Heart right ventricle (tissue), 16 donors: ENCODE results near the gene RALGAPA1. TPM values are rescaled to one million over a fixed set of nuclear protein-coding genes. Genes with fewer than 3 reads are reported as not detected.
A peak's percentile ranks its signal among the peaks of the same experiment; 100 is the strongest.
"Not testable (repeated sequence)": the region's sequence is repeated elsewhere in the genome, so short reads cannot be mapped to it uniquely, and the experiment has no call there.

Experiments used
- ATAC-seq, 8 donors: fragments of 200-7000 bp; cut with Tn5 transposase; one replicate each; pipeline ENCODE4 v1.9.1; 2020; ENCODE audit warnings: mild to moderate bottlenecking in 8 of 8, moderate library complexity in 8 of 8, moderate number of reproducible peaks in 1 of 8
- DNase-seq, 2 donors: peaks; one replicate each; pipeline ENCODE4 v3.0.0-alpha.2; 2020
- H3K27ac ChIP-seq, 10 donors: fragments of 200-600 bp; sonication (generic) in 2 of 10; one replicate each; pipeline versions ENCODE4 v1.5.0 to v1.8.0; 2020 to 2022; ENCODE audit warnings: mild to moderate bottlenecking in 3 of 10
- H3K27me3 ChIP-seq, 7 donors: fragments of 200-600 bp; one replicate each; pipeline ENCODE4 v1.8.0; 2021 to 2022; ENCODE audit warnings: mild to moderate bottlenecking in 2 of 7
- H3K36me3 ChIP-seq, 9 donors: fragments of 200-600 bp; sonication (generic) in 1 of 9; one replicate each; pipeline versions ENCODE4 v1.5.0 to v1.8.0; 2020 to 2022; ENCODE audit warnings: mild to moderate bottlenecking in 2 of 9
- H3K4me1 ChIP-seq, 9 donors: fragments of 200-600 bp; sonication (generic) in 1 of 9; one replicate each; pipeline versions ENCODE4 v1.5.0 to v1.8.0; 2020 to 2022; ENCODE audit warnings: mild to moderate bottlenecking in 4 of 9
- H3K4me3 ChIP-seq, 10 donors: fragments of 200-600 bp; sonication (generic) in 2 of 10; one replicate each; pipeline versions ENCODE4 v1.5.0 to v1.8.0; 2020 to 2022; ENCODE audit warnings: mild to moderate bottlenecking in 7 of 10, moderate library complexity in 2 of 10
- H3K9me3 ChIP-seq, 11 donors: fragments of 200-600 bp in 10 of 11; sonication (generic) in 2 of 11; one replicate each; pipeline versions ENCODE4 v1.5.0 to v1.8.0; 2013 to 2022; ENCODE audit warnings: mild to moderate bottlenecking in 2 of 11, control low read depth in 1 of 11, moderate library complexity in 1 of 11
- CTCF ChIP-seq, 9 donors: fragments of 200-600 bp; sonication (generic) in 2 of 9; IDR thresholded peaks; one replicate each; pipeline versions ENCODE4 v1.5.0 to v1.8.0; 2021 to 2022; ENCODE audit warnings: antibody characterized with exemption in 9 of 9, mild to moderate bottlenecking in 5 of 9, moderate library complexity in 1 of 9
- WGBS, 2 donors: extraction: QIAGEN DNeasy Blood & Tissue Kit; methylation state at CpG; one replicate each; pipeline ENCODE4 v1.1.7; 2013; ENCODE audit warnings: inconsistent platforms in 1 of 2; 5-methylcytosine and 5-hydroxymethylcytosine counted together
- intact Hi-C, 10 donors: fragments of 100-400 bp; cut with DNase I; formaldehyde crosslinking; loops; one replicate each; pipeline versions ENCODE4 v1.11.1 to v1.14.2; 2022
- polyA plus RNA-seq, 2 donors: library from polyadenylated mRNA; stranded (reverse); fragments of 200-250 nt; gene quantifications; one replicate each; pipeline ENCODE4 v1.2.3, GENCODE V29; 2013
- total RNA-seq, 10 donors: library from RNA; stranded (reverse); fragmentation: NEBNext Ultra II Directional in 3 of 10; extraction: Animal tissue kit (Norgen Biotek cat#: 25700) in 3 of 10; gene quantifications; one replicate each; pipeline versions ENCODE4 v1.2.1 to v1.2.4, GENCODE V29; 2021 to 2023
- donor health status: Arrhythmogenic right ventricular cardiomyopathy.
- donor health status: ischemic (EF 13 %, LVEDD 7.1; RV severe dilation, severe dysfunction).
- donor health status: healthy with polysubstance abuse.
- donor health status: DM: no; HTN: yes; CAD: no.
- donor health status: DM: no; HTN: no; CAD: no.
- donor health status: ischemic (EF 25% LVEDD 6.9; RV normal size, moderate dysfunction).
- donor health status: ischemic (EF 25% LVEDD 5.7; RV mildly dilated, moderate dysfunction).
- donor health status: healthy.
- donor health status: DM: yes; HTN: yes; CAD: no.
- donor health status: Ischemic cardiomyopathy.
- donor health status: ischemic (EF 35%, LVEDD 5.7; RV mildly dilated, moderate dysfunction).
- donor health status: nonischemic (EF 11% LVEDD 7.7; RV severe dilation, severe dysfunction).
- donor health status: DM: yes; HTN: yes; CAD: no.
- donor health status: PGD.
- donor health status: ischemic (EF 29% LVEDD 5.4; RV normal size, mild dysfunction).
- donor health status: nonischemic (EF 23%, LVEDD 6.1; RV moderate dilation, normal function).

RALGAPA1 gene
- total and polyA plus RNA-seq, 12 donors = 7.9 to 43.6 (median 35.3) TPM

- no peak for ATAC-seq
- no peak overlapping the region for H3K27ac ChIP-seq
- H3K9me3 ChIP-seq = peaks cover 0 to 14% (median 4%) of the 10 kb centered on the region in 11 donors
- no peak for DNase-seq
- no peaks in the 10 kb centered on the region for H3K4me1 ChIP-seq
- H3K27me3 ChIP-seq = no peaks in the 10 kb centered on the region
- peaks cover 0 to 80% (median 17%) of the 10 kb centered on the region in 9 donors for H3K36me3 ChIP-seq
- no peak for TF ChIP-seq CTCF (IDR thresholded peaks at IDR 0.05)
- H3K4me3 ChIP-seq = no peak overlapping the region
- intact Hi-C loops = no loop called here
- WGBS, 2 donors = 77 to 85% methylated on average over 2 of the region's 2 CpGs
Observed at GRCh38 chr14:35847636-35848035, 38.5 kb upstream of the RALGAPA1 start.

- intact Hi-C loops = no loop called here
- no peaks in the 10 kb centered on the region for H3K27me3 ChIP-seq
- TF ChIP-seq CTCF (IDR thresholded peaks at IDR 0.05) = no peak
- H3K36me3 ChIP-seq = peaks cover 0 to 81% (median 15%) of the 10 kb centered on the region in 9 donors
- peaks cover 0 to 35% (median 6%) of the 10 kb centered on the region in 11 donors for H3K9me3 ChIP-seq
- H3K4me3 ChIP-seq = no peak overlapping the region
- DNase-seq (no peak), ATAC-seq (no peak)
- WGBS, 2 donors = 99% methylated on average over 8 of the region's 8 CpGs
- H3K27ac ChIP-seq = no peak overlapping the region
- H3K4me1 ChIP-seq = no peaks in the 10 kb centered on the region
Observed at GRCh38 chr14:35844494-35844893, 35.4 kb upstream of the RALGAPA1 start.

- H3K27me3 ChIP-seq, intact Hi-C loops, ATAC-seq, H3K4me3 ChIP-seq, DNase-seq, H3K27ac ChIP-seq, H3K4me1 ChIP-seq: not testable (repeated sequence)
- 98 to 100% methylated on average over 2 of the region's 2 CpGs for WGBS, 2 donors
- Histone ChIP-seq H3K9me3 (peaks cover 0 to 42% (median 11%) of the 10 kb centered on the region in 11 donors), H3K36me3 (peaks cover 0 to 93% (median 15%) of the 10 kb centered on the region in 9 donors)
Observed at GRCh38 chr14:35842245-35842644, 33.1 kb upstream of the RALGAPA1 start.

- H3K27ac ChIP-seq, H3K27me3 ChIP-seq, intact Hi-C loops, ATAC-seq, H3K4me1 ChIP-seq, H3K4me3 ChIP-seq, DNase-seq: not testable (repeated sequence)
- Histone ChIP-seq H3K9me3 (peaks cover 0 to 42% (median 11%) of the 10 kb centered on the region in 11 donors), H3K36me3 (peaks cover 0 to 96% (median 20%) of the 10 kb centered on the region in 9 donors)
- 98 to 99% methylated on average over 2 of the region's 2 CpGs for WGBS, 2 donors
Observed at GRCh38 chr14:35841704-35842103, 32.6 kb upstream of the RALGAPA1 start.

GRCh38 chr14:35835208-35835982 lies 26.3 kb upstream of the RALGAPA1 start:
- Histone ChIP-seq H3K4me3 (no peak overlapping the region), H3K36me3 (peaks cover 0 to 93% (median 29%) of the 10 kb centered on the region in 9 donors), H3K27ac (no peak overlapping the region), H3K27me3 (no peaks in the 10 kb centered on the region), H3K9me3 (peaks cover 0 to 16% (median 4%) of the 10 kb centered on the region in 11 donors), H3K4me1 (peaks cover 0 to 7% (median 0%) of the 10 kb centered on the region in 9 donors)
- WGBS, 2 donors = 71 to 77% methylated on average over 5 of the region's 5 CpGs
- TF ChIP-seq CTCF (IDR thresholded peaks at IDR 0.05) = no peak
- ATAC-seq (peak in 3 of 8 donors; percentile 30 to 75 (median 53)), DNase-seq (no peak)
- intact Hi-C loops = no loop called here
